AG04450 (cell line): ENCODE results near the gene IFT27. TPM values are rescaled to one million over a fixed set of nuclear protein-coding genes. Genes with fewer than 3 reads are reported as not detected.

Experiments used
- CTCF ChIA-PET: fragments of 300-600, 350-600 bp; formaldehyde crosslinking; extraction: SDS; loops from one replicate; lab custom pipeline; 2022; ENCODE audit warnings: antibody characterized with exemption, inconsistent platforms; lab: Charles Lee
- POLR2A ChIA-PET: fragments of 350-600 bp; formaldehyde crosslinking; extraction: SDS; loops from one replicate; lab custom pipeline; 2021; ENCODE audit warnings: antibody characterized with exemption, inconsistent platforms; lab: Yijun Ruan, JAX
- DNase-seq: peaks from one replicate; pipeline ENCODE4 v3.0.0-alpha.2; 2011; ENCODE audit warnings: low read depth, low spot score
- H3K27ac ChIP-seq: one replicate; pipeline ENCODE4 v1.5.1; 2012; ENCODE audit warnings: low read depth, low read length, control low read depth
- H3K27me3 ChIP-seq: one replicate; pipeline ENCODE4 v1.6.0; 2012; ENCODE audit warnings: low read length; ENCODE audit not compliant: control insufficient read depth, insufficient read depth
- H3K4me3 ChIP-seq: 2 replicates; pipeline ENCODE4 v1.5.1; 2011; ENCODE audit warnings: mild to moderate bottlenecking, low read depth, low read length, control low read depth
- H3K9me3 ChIP-seq: 2 replicates; pipeline ENCODE4 v1.5.1; 2012; ENCODE audit warnings: low read length; ENCODE audit not compliant: control insufficient read depth, insufficient read depth
- CTCF ChIP-seq: IDR thresholded peaks from 2 replicates; pipeline ENCODE4 v1.5.1; 2011; ENCODE audit warnings: low read depth, low read length, control low read depth, inconsistent platforms
- polyA plus RNA-seq: library from polyadenylated mRNA; depleted of rRNA; stranded (reverse); fragments of >200 nt; gene quantifications from 2 replicates; pipeline ENCODE4 v1.2.3, GENCODE V29; 2011

The IFT27 gene
- polyA plus RNA-seq, 1 experiment: 25.5 TPM

GRCh38 chr22:36753120-36753802 lies 22.7 kb downstream of the IFT27 start:
- Histone ChIP-seq H3K27ac (no peak overlapping the region), H3K4me3 (no peak overlapping the region), H3K9me3 (no peaks in the 10 kb centered on the region; the same call in 1 of the 2 replicates), H3K27me3 (peaks cover 11% of the 10 kb centered on the region)
- TF ChIP-seq CTCF: no peak
- ChIA-PET POLR2A (no interaction called here), CTCF (interaction anchor here (1.1 kb wide), 1 partner anchor 20 kb away, joined by 4 read pairs; no protein-coding TSS in a partner anchor)
- no peak for DNase-seq

GRCh38 chr22:36746375-36746970 lies 29.4 kb downstream of the IFT27 start:
- no peak overlapping the region for H3K4me3 ChIP-seq
- CTCF ChIA-PET: interaction anchor here (1.1 kb wide), 1 partner anchor 11 kb away, joined by 5 read pairs; no protein-coding TSS in a partner anchor
- DNase-seq: no peak
- H3K27me3 ChIP-seq: peaks cover 3% of the 10 kb centered on the region
- no peak overlapping the region for H3K27ac ChIP-seq
- no peaks in the 10 kb centered on the region for H3K9me3 ChIP-seq
- POLR2A ChIA-PET: no interaction called here
- no peak for TF ChIP-seq CTCF

GRCh38 chr22:36745301-36745995 lies 30.5 kb downstream of the IFT27 start:
- ChIA-PET POLR2A (no interaction called here), CTCF (interaction anchor here (1.1 kb wide), 1 partner anchor 12 kb away, joined by 5 read pairs; no protein-coding TSS in a partner anchor)
- DNase-seq: no peak
- no peak for TF ChIP-seq CTCF
- H3K27ac ChIP-seq: no peak overlapping the region
- no peaks in the 10 kb centered on the region for H3K9me3 ChIP-seq
- no peak overlapping the region for H3K4me3 ChIP-seq
- H3K27me3 ChIP-seq: peaks cover 3% of the 10 kb centered on the region

GRCh38 chr22:36744791-36745190 lies 31.1 kb downstream of the IFT27 start:
- CTCF ChIA-PET: interaction anchor here (1.0 kb wide), 1 partner anchor 12 kb away, joined by 7 read pairs; no protein-coding TSS in a partner anchor
- TF ChIP-seq CTCF: no peak
- Histone ChIP-seq H3K4me3 (no peak overlapping the region), H3K27me3 (peaks cover 3% of the 10 kb centered on the region), H3K9me3 (no peaks in the 10 kb centered on the region), H3K27ac (no peak overlapping the region)
- no peak for DNase-seq
- POLR2A ChIA-PET: no interaction called here

GRCh38 chr22:36744413-36744765 lies 31.5 kb downstream of the IFT27 start:
- Histone ChIP-seq H3K27me3 (peaks cover 3% of the 10 kb centered on the region), H3K27ac (no peak overlapping the region), H3K4me3 (no peak overlapping the region), H3K9me3 (no peaks in the 10 kb centered on the region)
- no peak for DNase-seq
- ChIA-PET POLR2A (no interaction called here), CTCF (interaction anchor here (1.0 kb wide), 1 partner anchor 13 kb away, joined by 7 read pairs; no protein-coding TSS in a partner anchor)
- TF ChIP-seq CTCF: no peak
